Measurements from ENCODE around the gene PLEKHN1.

PLEKHN1 gene, protein sequence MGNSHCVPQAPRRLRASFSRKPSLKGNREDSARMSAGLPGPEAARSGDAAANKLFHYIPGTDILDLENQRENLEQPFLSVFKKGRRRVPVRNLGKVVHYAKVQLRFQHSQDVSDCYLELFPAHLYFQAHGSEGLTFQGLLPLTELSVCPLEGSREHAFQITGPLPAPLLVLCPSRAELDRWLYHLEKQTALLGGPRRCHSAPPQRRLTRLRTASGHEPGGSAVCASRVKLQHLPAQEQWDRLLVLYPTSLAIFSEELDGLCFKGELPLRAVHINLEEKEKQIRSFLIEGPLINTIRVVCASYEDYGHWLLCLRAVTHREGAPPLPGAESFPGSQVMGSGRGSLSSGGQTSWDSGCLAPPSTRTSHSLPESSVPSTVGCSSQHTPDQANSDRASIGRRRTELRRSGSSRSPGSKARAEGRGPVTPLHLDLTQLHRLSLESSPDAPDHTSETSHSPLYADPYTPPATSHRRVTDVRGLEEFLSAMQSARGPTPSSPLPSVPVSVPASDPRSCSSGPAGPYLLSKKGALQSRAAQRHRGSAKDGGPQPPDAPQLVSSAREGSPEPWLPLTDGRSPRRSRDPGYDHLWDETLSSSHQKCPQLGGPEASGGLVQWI

DNA sequence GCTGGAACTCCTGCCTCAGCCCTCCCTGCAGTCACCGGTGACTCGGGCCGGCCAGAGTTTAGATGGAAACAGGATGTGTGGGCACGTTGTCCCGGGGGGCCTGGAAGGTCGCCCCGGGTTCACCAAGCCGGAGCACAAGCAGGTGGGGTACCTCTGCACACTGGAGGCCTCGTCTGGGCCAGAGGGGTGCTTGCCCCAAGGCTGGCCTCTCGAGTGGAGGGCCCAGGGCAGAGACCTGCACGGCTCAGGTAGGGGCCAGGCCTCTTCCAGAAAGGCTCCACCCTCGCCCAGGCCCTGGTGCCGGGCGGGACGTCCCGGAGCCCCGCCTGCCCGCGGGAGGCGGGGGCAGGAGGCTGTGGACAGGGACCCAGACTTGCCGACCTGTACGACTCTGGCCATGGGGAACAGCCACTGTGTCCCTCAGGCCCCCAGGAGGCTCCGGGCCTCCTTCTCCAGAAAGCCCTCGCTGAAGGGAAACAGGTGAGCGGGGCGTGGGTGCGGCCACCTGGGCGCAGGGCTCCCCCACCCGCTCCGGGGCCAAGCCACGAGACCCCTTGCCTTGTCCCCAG is at the start of gene PLEKHN1:
TSS of gene PLEKHN1 (plus strand) at position 348 of the 569 bp plus-strand sequence. CDS start at position 398, 50 bp downstream.
- H3K36me3 Mint-ChIP-seq (ENCODE audit: low read depth): peaks cover 4% of the 10 kb centered on the region
- H3K9me3 Mint-ChIP-seq: no peaks in the 10 kb centered on the region
- TF ChIP-seq, protein P1, sequence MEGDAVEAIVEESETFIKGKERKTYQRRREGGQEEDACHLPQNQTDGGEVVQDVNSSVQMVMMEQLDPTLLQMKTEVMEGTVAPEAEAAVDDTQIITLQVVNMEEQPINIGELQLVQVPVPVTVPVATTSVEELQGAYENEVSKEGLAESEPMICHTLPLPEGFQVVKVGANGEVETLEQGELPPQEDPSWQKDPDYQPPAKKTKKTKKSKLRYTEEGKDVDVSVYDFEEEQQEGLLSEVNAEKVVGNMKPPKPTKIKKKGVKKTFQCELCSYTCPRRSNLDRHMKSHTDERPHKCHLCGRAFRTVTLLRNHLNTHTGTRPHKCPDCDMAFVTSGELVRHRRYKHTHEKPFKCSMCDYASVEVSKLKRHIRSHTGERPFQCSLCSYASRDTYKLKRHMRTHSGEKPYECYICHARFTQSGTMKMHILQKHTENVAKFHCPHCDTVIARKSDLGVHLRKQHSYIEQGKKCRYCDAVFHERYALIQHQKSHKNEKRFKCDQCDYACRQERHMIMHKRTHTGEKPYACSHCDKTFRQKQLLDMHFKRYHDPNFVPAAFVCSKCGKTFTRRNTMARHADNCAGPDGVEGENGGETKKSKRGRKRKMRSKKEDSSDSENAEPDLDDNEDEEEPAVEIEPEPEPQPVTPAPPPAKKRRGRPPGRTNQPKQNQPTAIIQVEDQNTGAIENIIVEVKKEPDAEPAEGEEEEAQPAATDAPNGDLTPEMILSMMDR (IDR thresholded peaks at IDR 0.05; ENCODE audit: unreplicated experiment in 3 of 3): no peak
- peaks cover 40% of the 10 kb centered on the region for H3K27me3 Mint-ChIP-seq (ENCODE audit: low read depth)
- H3K4me3 Mint-ChIP-seq: peak within 1 kb of the TSS in 2 of 3 experiments; percentile 46 to 64
- H3K4me1 Mint-ChIP-seq: no peaks in the 10 kb centered on the region
- no peak within 1 kb of the TSS for H3K27ac Mint-ChIP-seq

DNA sequence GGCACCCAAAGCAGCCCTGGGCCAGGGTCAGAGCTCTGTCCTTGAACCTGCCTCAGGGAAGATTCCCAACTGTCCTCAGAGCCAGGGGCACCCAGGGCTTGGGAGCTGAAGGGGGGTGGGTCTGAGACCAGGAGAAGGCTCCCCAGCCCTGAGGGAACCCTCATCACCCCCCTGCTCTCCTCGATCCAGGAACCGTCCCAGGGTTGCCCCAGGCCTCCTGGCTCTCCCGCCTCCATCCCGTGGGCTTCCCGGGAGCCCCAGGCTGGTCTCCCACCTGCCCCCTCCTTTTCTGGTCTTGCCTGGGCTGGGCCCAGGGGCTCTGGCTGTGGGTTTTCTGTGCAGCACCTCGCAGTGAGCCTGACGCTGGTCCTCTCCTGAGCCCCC is 49.2 kb upstream of the PLEKHN1 start:
- peaks cover 50% of the 10 kb centered on the region for H3K27me3 Mint-ChIP-seq (ENCODE audit: low read depth)
- no peaks in the 10 kb centered on the region for H3K9me3 Mint-ChIP-seq

DNA sequence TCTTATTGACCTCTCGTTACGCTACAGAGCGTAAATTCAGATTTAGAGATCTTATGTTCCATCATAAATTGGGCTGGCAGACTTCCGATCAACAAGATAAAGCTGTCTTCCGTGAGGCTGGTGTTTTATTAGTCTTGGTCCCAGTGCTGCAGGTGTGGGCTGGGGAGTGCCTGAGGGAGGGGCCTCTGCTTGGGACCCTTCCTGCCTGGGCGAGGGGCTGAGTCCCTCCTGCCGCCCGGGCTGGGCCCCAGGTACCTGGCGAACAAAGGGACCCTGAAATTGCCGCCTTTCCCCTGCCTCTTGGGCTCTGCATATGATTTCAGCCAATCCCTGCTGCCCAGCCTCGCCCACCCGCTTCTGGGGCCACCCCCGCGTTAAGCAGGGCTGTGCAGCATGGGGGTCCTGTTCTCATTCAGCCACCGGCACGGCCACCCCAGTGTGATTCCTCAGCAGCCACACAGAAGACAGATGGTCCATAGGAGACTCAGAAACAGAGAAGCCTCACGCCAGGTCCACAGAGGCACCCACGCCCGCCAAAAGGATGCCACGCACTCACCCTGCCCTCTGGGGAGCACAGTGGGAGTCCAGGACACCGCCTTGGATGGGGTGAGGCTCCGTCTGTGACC is 48.7 kb upstream of the PLEKHN1 start:
- no peaks in the 10 kb centered on the region for H3K9me3 Mint-ChIP-seq
- H3K4me3 Mint-ChIP-seq: peak overlapping the region; percentile 60 to 67 (median 63)
- H3K27me3 Mint-ChIP-seq (ENCODE audit: low read depth): peaks cover 47% of the 10 kb centered on the region
- H3K27ac Mint-ChIP-seq: peak overlapping the region; percentile 88 to 97 (median 89)
- peaks cover 61% of the 10 kb centered on the region for H3K4me1 Mint-ChIP-seq
- peaks cover 4% of the 10 kb centered on the region for H3K36me3 Mint-ChIP-seq (ENCODE audit: low read depth)
- TF ChIP-seq, protein P1 (IDR thresholded peaks at IDR 0.05; ENCODE audit: unreplicated experiment in 3 of 3): no peak

More for the DNA sequence above, 49.2 kb upstream of the PLEKHN1 start:
- H3K4me1 Mint-ChIP-seq: peaks cover 66% of the 10 kb centered on the region
- TF ChIP-seq, protein P1 (IDR thresholded peaks at IDR 0.05; ENCODE audit: unreplicated experiment in 3 of 3): no peak
- H3K27ac Mint-ChIP-seq: peak overlapping the region; percentile 88 to 97 (median 89)
- H3K4me3 Mint-ChIP-seq: peak overlapping the region; percentile 60 to 67 (median 63)
- peaks cover 4% of the 10 kb centered on the region for H3K36me3 Mint-ChIP-seq (ENCODE audit: low read depth)

DNA sequence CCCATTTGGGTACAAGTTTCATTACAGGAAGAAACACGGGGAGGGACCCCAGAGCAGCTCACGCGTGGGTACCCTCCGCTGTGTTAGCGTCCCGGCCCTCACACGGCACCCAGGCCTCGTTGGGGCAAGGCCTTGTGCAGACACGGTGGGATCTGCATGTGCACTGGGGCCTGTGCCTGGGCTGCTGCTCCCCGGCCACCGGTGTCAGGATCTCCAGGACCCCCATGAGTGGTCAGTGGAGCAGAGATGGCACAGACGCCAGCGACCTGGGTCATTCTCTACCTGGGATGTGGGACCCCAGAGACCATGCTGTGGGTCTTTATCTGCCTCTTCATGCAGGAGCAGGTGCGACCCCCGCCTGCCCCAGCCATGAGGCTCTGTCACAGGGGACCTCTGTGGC is 47.9 kb upstream of the PLEKHN1 start:
- TF ChIP-seq, protein P1 (IDR thresholded peaks at IDR 0.05; ENCODE audit: unreplicated experiment in 3 of 3): no peak
- peak overlapping the region in 2 of 3 experiments; percentile 56 to 61 for H3K4me3 Mint-ChIP-seq
- peak overlapping the region; percentile 77 to 89 (median 88) for H3K27ac Mint-ChIP-seq
- H3K9me3 Mint-ChIP-seq: no peaks in the 10 kb centered on the region
- peaks cover 45% of the 10 kb centered on the region for H3K27me3 Mint-ChIP-seq (ENCODE audit: low read depth)
- H3K36me3 Mint-ChIP-seq (ENCODE audit: low read depth): peaks cover 4% of the 10 kb centered on the region
- H3K4me1 Mint-ChIP-seq: peaks cover 57% of the 10 kb centered on the region

DNA sequence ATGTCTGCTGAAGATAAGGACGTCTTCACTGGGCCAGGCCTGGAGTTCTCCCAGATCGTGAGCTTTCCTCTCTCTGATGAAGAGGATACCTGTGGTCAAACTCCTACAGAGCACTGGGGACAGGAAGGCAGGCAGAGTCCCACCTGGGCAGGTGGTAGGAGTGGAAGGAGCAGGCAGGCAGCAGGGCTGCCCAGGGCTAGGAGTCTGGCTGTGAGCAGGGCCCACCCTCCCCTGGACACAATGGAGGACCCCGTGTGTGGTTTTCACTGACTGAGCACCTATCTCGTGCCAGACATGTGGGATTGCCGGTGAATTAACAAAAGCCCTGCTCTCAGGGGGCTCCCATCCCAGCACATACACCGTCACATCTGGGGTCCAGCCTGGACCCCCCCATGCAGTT is 47.4 kb upstream of the PLEKHN1 start:
- peak overlapping the region; percentile 66 to 89 (median 77) for H3K27ac Mint-ChIP-seq
- H3K36me3 Mint-ChIP-seq (ENCODE audit: low read depth): peaks cover 4% of the 10 kb centered on the region
- H3K9me3 Mint-ChIP-seq: no peaks in the 10 kb centered on the region
- peak overlapping the region in 2 of 3 experiments; percentile 55 to 61 for H3K4me3 Mint-ChIP-seq
- H3K4me1 Mint-ChIP-seq: peaks cover 57% of the 10 kb centered on the region
- TF ChIP-seq, protein P1 (IDR thresholded peaks at IDR 0.05; ENCODE audit: unreplicated experiment in 3 of 3): no peak
- H3K27me3 Mint-ChIP-seq (ENCODE audit: low read depth): peaks cover 42% of the 10 kb centered on the region

Data from nephron (organoid).